IMR-90 (cell line): ENCODE measurements around the gene ZNF700. TPM values are rescaled to one million over a fixed set of nuclear protein-coding genes. Genes with fewer than 3 reads are reported as not detected.
"Not testable (repeated sequence)": the region's sequence is repeated elsewhere in the genome, so short reads cannot be mapped to it uniquely, and the experiment has no call there.

ENCODE experiments used
- ATAC-seq: fragments of 200-7000 bp; cut with Tn5 transposase; 2 replicates; pipeline ENCODE4 v1.9.1; 2020; ENCODE audit warnings: low read depth, mild to moderate bottlenecking, moderate library complexity
- BruUV-seq: library from RNA; stranded (reverse); fragments of 400-500 nt; replicated peaks from 2 replicates; lab custom pipeline; 2021; lab: Mats Ljungman, UMichigan
- CTCF ChIA-PET: fragments of 300-600 bp; formaldehyde crosslinking; extraction: SDS; loops from one replicate; lab custom pipeline; 2021; ENCODE audit warnings: antibody characterized with exemption; lab: Yijun Ruan, JAX
- POLR2A ChIA-PET: fragments of 300-600 bp; sonication (Branson Sonifier 250); formaldehyde crosslinking; loops from one replicate; lab custom pipeline; 2022; ENCODE audit warnings: antibody characterized with exemption; ENCODE audit not compliant: unreplicated experiment; lab: Charles Lee
- DNase-seq: peaks from one replicate; pipeline ENCODE4 v3.0.0; 2013
- H2AFZ ChIP-seq: replicated peaks from 2 replicates; pipeline ENCODE3; 2013; ENCODE audit warnings: low read length, mild to moderate bottlenecking; ENCODE audit not compliant: poor library complexity
- H2AK5ac ChIP-seq: 2 replicates; pipeline ENCODE4 v1.6.1; 2013; ENCODE audit warnings: low read depth, low read length, inconsistent platforms
- H2AK9ac ChIP-seq: replicated peaks from 2 replicates; pipeline ENCODE3; 2013; ENCODE audit warnings: mild to moderate bottlenecking, low read depth, low read length, moderate library complexity; ENCODE audit not compliant: poor library complexity
- H2BK120ac ChIP-seq: 2 replicates; pipeline ENCODE4 v1.6.1; 2013; ENCODE audit warnings: low read depth, low read length, inconsistent platforms
- H2BK15ac ChIP-seq: 3 replicates; pipeline ENCODE4 v1.6.1; 2013; ENCODE audit warnings: low read depth, low read length, inconsistent platforms
- H2BK20ac ChIP-seq: 2 replicates; pipeline ENCODE4 v1.6.1; 2013; ENCODE audit warnings: low read depth, mild to moderate bottlenecking, inconsistent platforms, low read length, moderate library complexity
- H2BK5ac ChIP-seq: 2 replicates; pipeline ENCODE4 v1.6.1; 2013; ENCODE audit warnings: mild to moderate bottlenecking, low read depth, low read length, inconsistent platforms; ENCODE audit not compliant: poor library complexity, severe bottlenecking
- H3K14ac ChIP-seq: replicated peaks from 2 replicates; pipeline ENCODE4 v1.6.1; 2013; ENCODE audit warnings: low read depth, low read length, inconsistent platforms
- H3K18ac ChIP-seq: 2 replicates; pipeline ENCODE4 v1.6.1; 2013; ENCODE audit warnings: low read depth, low read length, control low read depth
- H3K23ac ChIP-seq: 2 replicates; pipeline ENCODE4 v1.6.1; 2013; ENCODE audit warnings: low read depth, low read length, inconsistent platforms
- H3K27ac ChIP-seq: 2 replicates; pipeline ENCODE4 v1.5.1; 2013; ENCODE audit warnings: mild to moderate bottlenecking, control low read depth, low read length; ENCODE audit not compliant: insufficient read depth
- H3K27me3 ChIP-seq: 2 replicates; pipeline ENCODE4 v1.6.1; 2013; ENCODE audit warnings: low read length; ENCODE audit not compliant: control insufficient read depth, insufficient read depth
- H3K36me3 ChIP-seq: 2 replicates; pipeline ENCODE4 v1.6.1; 2013; ENCODE audit warnings: low read length, mixed read lengths; ENCODE audit not compliant: control insufficient read depth, insufficient read depth
- H3K4ac ChIP-seq: 2 replicates; pipeline ENCODE4 v1.6.1; 2013; ENCODE audit warnings: low read depth, low read length, inconsistent platforms
- H3K4me1 ChIP-seq: 2 replicates; pipeline ENCODE4 v1.6.1; 2013; ENCODE audit warnings: low read length, mixed read lengths; ENCODE audit not compliant: control insufficient read depth, insufficient read depth
- H3K4me2 ChIP-seq: 2 replicates; pipeline ENCODE4 v1.6.1; 2013; ENCODE audit warnings: low read depth, mild to moderate bottlenecking, control low read depth, low read length, moderate library complexity
- H3K4me3 ChIP-seq: 2 replicates; pipeline ENCODE4 v1.5.1; 2013; ENCODE audit warnings: low read depth, mild to moderate bottlenecking, control low read depth, low read length, moderate library complexity; ENCODE audit not compliant: insufficient read depth
- H3K56ac ChIP-seq: 2 replicates; pipeline ENCODE4 v1.6.1; 2013; ENCODE audit warnings: low read length, inconsistent platforms; ENCODE audit not compliant: insufficient read depth; ENCODE audit errors: extremely low read depth
- H3K79me1 ChIP-seq, 2 experiments: 2 replicates each; pipeline ENCODE4 v1.6.1; 2013; ENCODE audit warnings: low read length in 2 of 2, inconsistent platforms in 1 of 2, low read depth in 1 of 2
- H3K9ac ChIP-seq: 2 replicates; pipeline ENCODE4 v1.6.1; 2013; ENCODE audit warnings: low read depth, low read length, control low read depth
- H3K9me1 ChIP-seq: 2 replicates; pipeline ENCODE4 v1.6.1; 2013; ENCODE audit warnings: low read length, inconsistent platforms; ENCODE audit not compliant: insufficient read depth
- H3K9me3 ChIP-seq: 2 replicates; pipeline ENCODE4 v1.6.1; 2013; ENCODE audit warnings: low read length; ENCODE audit not compliant: control insufficient read depth, insufficient read depth
- H4K20me1 ChIP-seq: 2 replicates; pipeline ENCODE4 v1.6.1; 2013; ENCODE audit warnings: low read length, inconsistent platforms; ENCODE audit not compliant: insufficient read depth
- H4K5ac ChIP-seq: 2 replicates; pipeline ENCODE4 v1.6.1; 2013; ENCODE audit warnings: mild to moderate bottlenecking, low read depth, low read length, control low read depth
- H4K8ac ChIP-seq, 2 experiments: 2 replicates each; pipeline ENCODE4 v1.6.1; 2013; ENCODE audit warnings: low read depth in 2 of 2, low read length in 2 of 2, control low read depth in 1 of 2, inconsistent platforms in 1 of 2
- H4K91ac ChIP-seq: 2 replicates; pipeline ENCODE4 v1.6.1; 2013; ENCODE audit warnings: low read depth, low read length, inconsistent platforms; ENCODE audit not compliant: insufficient read depth
- CEBPB ChIP-seq: IDR thresholded peaks from 2 replicates; pipeline ENCODE4 v1.6.1; 2012; ENCODE audit warnings: low read depth, low read length, improper control_type of control experiment
- WGBS, 2 experiments: methylation state at CpG; one replicate each; pipeline versions ENCODE4 v1.1.5 to v1.1.7; 2013; ENCODE audit warnings: missing lambda C conversion rate in 2 of 2; ENCODE audit not compliant: insufficient read length in 1 of 2; ENCODE audit errors: extremely low coverage in 2 of 2; 5-methylcytosine and 5-hydroxymethylcytosine counted together
- dilution Hi-C: fragments of 300-500 bp; cut with HindIII; formaldehyde crosslinking; loops from one replicate; pipeline ENCODE4 v1.14.3; 2018; ENCODE audit warnings: low sequenced_read_pairs; ENCODE audit not compliant: unreplicated experiment
- in situ Hi-C: fragments of 300-500 bp; cut with MboI; formaldehyde crosslinking; loops from 3 replicates; pipeline ENCODE4 v1.14.3; 2019; ENCODE audit warnings: low sequenced_read_pairs, inconsistent platforms, mixed read lengths
- intact Hi-C: fragments of 100-400 bp; cut with micrococcal nuclease; formaldehyde crosslinking; loops from 2 replicates; pipeline ENCODE4 v1.10.0; 2022
- polyA plus RNA-seq, 3 experiments: library from polyadenylated mRNA; depleted of rRNA; stranded (reverse); fragments of >200 nt; gene quantifications; 2 replicates each; pipeline ENCODE4 v1.2.3, GENCODE V29; 2012; ENCODE audit warnings: low replicate concordance in 1 of 3
- total RNA-seq: library from RNA; depleted of rRNA; stranded (reverse); fragments of >200 nt; gene quantifications from 2 replicates; pipeline ENCODE4 v1.2.3, GENCODE V29; 2012

The ZNF700 gene
- total and polyA plus RNA-seq, 2 of the 4 experiments (the other 2 are of a cell fraction): 5.3 to 10.2 TPM

DNA sequence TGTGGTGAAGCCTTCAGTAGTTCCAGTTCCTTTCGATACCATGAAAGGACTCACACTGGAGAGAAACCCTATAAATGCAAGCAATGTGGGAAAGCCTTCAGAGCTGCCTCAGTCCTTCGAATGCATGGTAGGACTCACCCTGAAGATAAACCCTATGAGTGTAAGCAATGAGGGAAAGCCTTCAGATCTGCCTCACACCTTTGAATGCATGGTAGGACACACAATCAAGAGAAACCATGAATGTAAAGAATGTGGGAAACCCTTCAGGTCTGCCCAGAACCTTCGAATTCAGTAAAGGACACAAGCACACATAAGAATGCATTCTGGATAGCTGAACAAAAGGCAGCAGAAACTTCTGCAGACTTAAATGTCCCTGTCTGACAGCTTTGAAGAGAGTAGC, 19.0 kb upstream of the ZNF700 start:
- no peaks in the 10 kb centered on the region for H4K20me1 ChIP-seq
- no peak overlapping the region for H2AFZ ChIP-seq
- in situ Hi-C loops (no loop called here), intact Hi-C loops (no loop called here), dilution Hi-C loops (no loop called here)
- H4K91ac ChIP-seq: no peak overlapping the region
- no peak for DNase-seq
- no peak for ATAC-seq
- TF ChIP-seq CEBPB: no peak
- no peak overlapping the region for H3K56ac ChIP-seq
- H3K23ac ChIP-seq: no peak overlapping the region
- no peak overlapping the region for H4K5ac ChIP-seq
- no peak overlapping the region for H4K8ac ChIP-seq
- POLR2A ChIA-PET: no interaction called here
- no peak overlapping the region for H3K4me3 ChIP-seq
- H3K4me1 ChIP-seq: no peaks in the 10 kb centered on the region
- no peak overlapping the region for H3K14ac ChIP-seq
- CTCF ChIA-PET: no interaction called here
- H3K79me1 ChIP-seq: peaks cover 0 to 4% of the 10 kb centered on the region in 2 experiments; a peak in 1 of 4 replicates
- no peak overlapping the region for H2AK9ac ChIP-seq
- H2BK5ac ChIP-seq: no peak overlapping the region
- H2BK15ac ChIP-seq: no peak overlapping the region
- WGBS, 2 experiments: no CpG with 5 or more reads among the region's 3 CpGs
- no peak overlapping the region for H2BK120ac ChIP-seq
- peaks cover 54% of the 10 kb centered on the region for H3K9me3 ChIP-seq
- H3K36me3 ChIP-seq: peaks cover 25% of the 10 kb centered on the region
- H3K27ac ChIP-seq: no peak overlapping the region
- H3K9ac ChIP-seq: no peak overlapping the region
- H3K18ac ChIP-seq: no peak overlapping the region
- no peak overlapping the region for H3K4ac ChIP-seq
- no peak overlapping the region for H3K4me2 ChIP-seq
- no peak overlapping the region for H2AK5ac ChIP-seq
- BruUV-seq: no TSS peak
- H2BK20ac ChIP-seq: no peak overlapping the region
- no peaks in the 10 kb centered on the region for H3K9me1 ChIP-seq
- H3K27me3 ChIP-seq: no peaks in the 10 kb centered on the region

DNA sequence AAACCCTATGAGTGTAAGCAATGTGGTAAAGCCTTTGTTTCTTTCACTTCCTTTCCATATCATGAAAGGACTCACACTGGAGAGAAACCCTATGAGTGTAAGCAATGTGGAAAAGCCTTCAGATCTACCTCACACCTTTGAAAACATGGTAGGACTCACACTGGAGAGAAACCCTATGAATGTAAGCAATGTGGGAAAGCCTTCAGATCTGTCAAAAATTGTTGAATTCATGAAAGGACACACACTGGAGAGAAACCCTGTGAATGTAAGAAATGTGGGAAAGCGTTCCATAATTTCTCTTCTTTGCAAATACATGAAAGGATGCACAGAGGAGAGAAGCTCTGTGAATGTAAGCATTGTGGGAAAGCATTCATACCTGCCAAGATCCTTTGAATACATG, 13.0 kb upstream of the ZNF700 start:
- H2BK120ac ChIP-seq: not testable (repeated sequence)

More for the DNA sequence above, 13.0 kb upstream of the ZNF700 start:
- H2AK5ac ChIP-seq, H3K36me3 ChIP-seq, H3K18ac ChIP-seq, H4K20me1 ChIP-seq, H3K9ac ChIP-seq, DNase-seq, in situ Hi-C loops, H2AK9ac ChIP-seq, H4K91ac ChIP-seq, H2BK5ac ChIP-seq, H2AFZ ChIP-seq, H3K79me1 ChIP-seq, H3K23ac ChIP-seq, H2BK20ac ChIP-seq, dilution Hi-C loops, POLR2A ChIA-PET, H3K56ac ChIP-seq, H4K5ac ChIP-seq, H3K4me2 ChIP-seq, H3K14ac ChIP-seq, H4K8ac ChIP-seq, CTCF ChIA-PET, H3K27ac ChIP-seq, H3K4me1 ChIP-seq, intact Hi-C loops, ATAC-seq, H2BK15ac ChIP-seq, BruUV-seq, H3K27me3 ChIP-seq, H3K9me1 ChIP-seq, H3K4me3 ChIP-seq, H3K4ac ChIP-seq: not testable (repeated sequence)
- H3K9me3 ChIP-seq: peaks cover 43% of the 10 kb centered on the region
- no CpG with 5 or more reads among the region's 1 CpG for WGBS, 2 experiments
